Measurements from ENCODE around the gene PMFBP1.

The PMFBP1 gene, protein sequence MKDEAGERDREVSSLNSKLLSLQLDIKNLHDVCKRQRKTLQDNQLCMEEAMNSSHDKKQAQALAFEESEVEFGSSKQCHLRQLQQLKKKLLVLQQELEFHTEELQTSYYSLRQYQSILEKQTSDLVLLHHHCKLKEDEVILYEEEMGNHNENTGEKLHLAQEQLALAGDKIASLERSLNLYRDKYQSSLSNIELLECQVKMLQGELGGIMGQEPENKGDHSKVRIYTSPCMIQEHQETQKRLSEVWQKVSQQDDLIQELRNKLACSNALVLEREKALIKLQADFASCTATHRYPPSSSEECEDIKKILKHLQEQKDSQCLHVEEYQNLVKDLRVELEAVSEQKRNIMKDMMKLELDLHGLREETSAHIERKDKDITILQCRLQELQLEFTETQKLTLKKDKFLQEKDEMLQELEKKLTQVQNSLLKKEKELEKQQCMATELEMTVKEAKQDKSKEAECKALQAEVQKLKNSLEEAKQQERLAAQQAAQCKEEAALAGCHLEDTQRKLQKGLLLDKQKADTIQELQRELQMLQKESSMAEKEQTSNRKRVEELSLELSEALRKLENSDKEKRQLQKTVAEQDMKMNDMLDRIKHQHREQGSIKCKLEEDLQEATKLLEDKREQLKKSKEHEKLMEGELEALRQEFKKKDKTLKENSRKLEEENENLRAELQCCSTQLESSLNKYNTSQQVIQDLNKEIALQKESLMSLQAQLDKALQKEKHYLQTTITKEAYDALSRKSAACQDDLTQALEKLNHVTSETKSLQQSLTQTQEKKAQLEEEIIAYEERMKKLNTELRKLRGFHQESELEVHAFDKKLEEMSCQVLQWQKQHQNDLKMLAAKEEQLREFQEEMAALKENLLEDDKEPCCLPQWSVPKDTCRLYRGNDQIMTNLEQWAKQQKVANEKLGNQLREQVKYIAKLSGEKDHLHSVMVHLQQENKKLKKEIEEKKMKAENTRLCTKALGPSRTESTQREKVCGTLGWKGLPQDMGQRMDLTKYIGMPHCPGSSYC

DNA sequence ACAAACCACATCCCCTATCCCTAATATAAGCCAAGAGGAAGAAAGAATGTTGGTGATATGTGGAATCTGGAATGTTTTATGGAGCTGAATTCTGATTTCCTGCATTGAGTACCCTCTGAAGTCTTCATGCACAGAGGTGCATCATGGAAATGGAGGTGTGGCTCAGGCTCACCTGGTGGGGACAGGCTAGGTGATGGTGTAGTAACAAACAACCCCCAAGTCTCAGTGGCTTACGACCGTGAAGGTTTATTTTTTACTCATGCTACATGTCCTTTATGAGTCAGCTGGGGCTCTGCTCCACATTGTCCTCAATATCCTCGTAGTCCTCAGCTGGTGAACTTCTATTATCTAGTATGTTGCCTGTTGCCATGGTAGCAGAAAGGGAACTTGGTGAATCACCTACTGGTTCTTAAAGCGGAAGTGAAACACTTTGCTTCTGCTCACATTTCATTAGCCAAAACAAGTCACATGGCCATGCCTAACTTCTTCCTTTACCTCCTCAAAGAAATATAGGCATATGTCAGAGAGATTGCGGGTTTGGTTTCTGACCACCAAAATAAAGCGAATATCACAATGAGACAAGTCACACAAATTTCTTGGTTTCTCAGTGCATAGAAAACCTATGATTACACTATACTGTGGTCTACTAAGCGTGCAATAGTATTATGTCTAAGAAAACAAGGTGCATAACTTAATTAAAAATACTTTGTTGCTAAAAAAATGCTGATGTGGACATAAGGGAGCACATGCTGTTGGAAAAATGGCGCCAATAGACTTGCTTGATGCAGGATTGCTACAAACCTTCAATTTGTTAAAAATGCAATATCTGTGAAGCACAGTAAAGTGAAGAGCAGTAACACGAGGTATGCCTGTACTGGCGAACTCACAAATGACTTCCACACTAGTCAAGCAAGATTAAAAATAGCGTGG is at the start of gene PMFBP1:
TSS of gene PMFBP1 (minus strand) at position 51 of the 930 bp plus-strand sequence. CDS start 947 bp downstream, outside the sequence.
- peak; percentile 95 for DNase-seq

DNA sequence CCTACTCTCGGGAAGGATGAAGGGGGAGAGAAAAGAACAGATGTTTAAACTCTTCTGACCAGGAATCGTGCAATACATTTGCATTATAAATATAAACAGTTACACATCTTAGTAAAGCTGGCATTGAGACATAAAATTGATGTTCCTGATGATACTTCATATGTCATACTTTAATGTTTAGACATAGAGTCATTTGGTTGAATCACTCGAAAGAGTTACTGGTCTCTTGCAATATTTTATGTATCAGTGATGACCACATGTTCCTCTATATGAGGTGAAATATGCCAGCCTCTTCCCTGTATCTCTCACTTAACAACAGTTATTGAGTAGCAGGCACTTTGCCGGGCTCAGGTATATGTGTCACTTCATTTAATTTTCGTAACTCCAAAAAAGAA is 49.7 kb upstream of the PMFBP1 start:
- DNase-seq: no peak

DNA sequence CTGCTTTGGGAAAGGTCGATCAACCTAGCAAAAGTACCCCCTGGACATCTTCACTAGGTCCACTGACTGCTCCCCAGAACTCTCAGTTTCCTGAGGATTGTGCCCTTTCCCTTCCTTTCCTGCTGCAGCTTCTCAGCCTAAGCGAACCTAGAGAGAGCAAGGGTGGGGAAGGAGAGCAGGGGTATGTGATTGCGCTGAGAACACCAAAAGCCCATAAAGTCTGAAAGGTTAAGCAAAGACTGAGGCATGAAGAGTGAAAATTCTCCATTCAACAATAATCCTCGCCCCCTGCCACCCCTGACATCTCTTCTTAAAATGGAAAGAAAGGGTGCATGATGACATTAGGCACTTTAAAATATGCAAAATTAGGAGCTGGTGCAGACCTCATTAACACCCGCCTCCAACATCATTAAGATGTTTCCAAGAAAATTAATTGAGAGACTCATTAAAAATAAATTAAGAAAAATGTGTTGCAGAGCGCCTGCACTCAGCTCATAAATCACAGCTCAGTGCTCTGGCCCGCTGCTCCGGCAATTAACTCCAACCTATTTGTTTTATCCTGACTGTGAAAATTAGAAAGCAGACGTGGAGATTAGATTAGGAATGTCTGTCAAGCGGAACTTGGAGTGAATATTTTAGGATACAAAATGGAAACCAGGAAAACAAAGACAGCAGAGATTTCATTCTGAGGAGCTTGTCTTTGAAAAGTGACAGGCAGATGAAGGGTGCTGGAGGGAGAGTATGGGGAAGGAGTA is 49.1 kb upstream of the PMFBP1 start:
- DNase-seq: no peak

DNA sequence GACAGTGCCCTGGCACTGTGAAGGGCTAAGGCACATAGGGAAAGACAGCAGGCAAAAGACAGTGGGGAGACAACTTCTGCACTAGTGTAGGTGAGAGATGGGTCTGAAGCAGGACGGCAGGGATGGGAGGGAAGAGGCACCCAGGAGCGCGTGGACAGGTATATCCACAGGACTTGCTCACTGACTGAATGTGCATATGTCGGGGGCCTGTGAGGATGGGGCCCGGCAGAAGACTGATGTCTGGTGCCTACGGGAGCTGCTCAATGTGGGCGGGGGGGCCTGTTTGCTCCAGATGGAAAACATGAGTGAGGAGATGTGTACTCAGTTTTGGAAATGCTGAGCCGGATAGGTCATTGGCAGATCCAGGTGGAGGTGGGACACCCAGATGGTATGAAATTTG is 47.3 kb upstream of the PMFBP1 start:
- DNase-seq: no peak

DNA sequence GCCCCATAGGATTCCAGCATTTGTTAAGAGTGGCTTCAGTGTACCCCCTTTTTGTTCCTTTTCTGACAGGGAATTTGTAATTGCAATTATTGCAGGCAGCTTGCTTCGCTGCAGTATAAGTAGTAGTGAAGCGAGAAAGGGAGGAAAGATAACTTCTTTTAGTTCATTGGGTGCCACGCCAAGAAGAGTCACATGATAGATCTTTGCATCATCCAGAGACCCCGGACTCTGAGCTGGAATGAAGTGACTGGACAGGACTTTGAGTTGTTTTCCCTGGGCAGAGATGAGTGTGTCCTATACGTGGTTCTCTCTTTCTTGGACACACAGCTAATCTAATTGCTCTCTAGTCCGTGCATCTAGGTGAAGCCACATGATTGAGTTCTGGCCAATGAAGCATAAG is 44.8 kb upstream of the PMFBP1 start:
- DNase-seq: no peak

DNA sequence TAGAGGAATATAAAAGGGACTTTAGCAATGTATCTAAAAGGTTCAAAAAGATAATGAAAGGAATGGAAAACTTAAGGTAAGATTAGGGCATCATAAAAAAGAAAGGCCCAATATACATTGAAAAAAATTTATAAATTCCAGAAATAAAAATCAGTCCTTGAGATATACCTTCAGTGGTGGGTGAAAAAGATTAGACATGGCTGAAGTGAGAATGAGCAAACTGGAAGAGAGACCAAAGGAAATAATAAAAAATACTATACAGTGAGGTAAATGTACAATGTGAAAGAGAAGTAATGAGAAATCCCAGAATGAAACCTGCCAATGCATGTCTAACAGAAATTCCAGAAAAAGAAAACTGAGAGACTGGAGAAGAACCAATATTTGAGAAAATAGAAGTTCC is 42.9 kb upstream of the PMFBP1 start:
- no peak for DNase-seq

DNA sequence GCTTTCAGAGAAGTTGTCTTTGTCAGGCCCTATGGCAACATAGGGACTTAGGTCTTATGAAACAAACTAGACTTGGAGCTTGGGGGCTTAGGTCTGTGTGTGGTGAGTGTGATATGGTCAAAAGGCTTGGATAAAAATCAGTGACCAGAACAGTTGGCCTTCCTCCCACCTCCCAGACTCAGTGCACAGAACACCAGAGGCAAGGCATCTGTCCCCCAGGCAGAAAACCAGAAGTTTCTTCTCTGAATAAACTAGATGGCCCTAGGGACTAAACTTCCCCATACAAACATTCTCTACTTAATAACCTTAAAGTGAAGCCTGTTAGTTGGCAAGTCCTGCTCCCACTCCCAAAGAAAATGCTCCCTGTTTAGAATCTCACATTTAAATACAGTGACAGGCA is 39.2 kb upstream of the PMFBP1 start:
- DNase-seq: no peak

DNA sequence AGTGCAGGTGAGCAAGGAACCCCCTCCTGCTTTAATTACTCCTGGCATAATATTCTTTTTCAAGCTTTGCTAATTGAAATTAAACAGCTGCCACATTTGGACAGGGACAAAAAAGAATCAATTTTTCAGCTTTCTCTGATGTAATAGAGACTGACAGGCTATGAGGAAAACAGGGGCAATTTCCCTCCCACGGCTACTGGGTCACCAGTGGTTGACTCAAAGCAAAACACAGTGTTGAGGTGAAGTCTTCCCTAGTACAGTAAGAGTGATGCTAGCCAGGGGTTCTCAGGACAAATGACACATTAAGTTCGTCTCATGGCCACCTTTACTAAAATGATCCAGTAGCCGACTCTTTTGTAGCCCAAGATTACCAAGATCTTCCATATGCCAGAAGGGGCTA is 38.6 kb upstream of the PMFBP1 start:
- no peak for DNase-seq

DNA sequence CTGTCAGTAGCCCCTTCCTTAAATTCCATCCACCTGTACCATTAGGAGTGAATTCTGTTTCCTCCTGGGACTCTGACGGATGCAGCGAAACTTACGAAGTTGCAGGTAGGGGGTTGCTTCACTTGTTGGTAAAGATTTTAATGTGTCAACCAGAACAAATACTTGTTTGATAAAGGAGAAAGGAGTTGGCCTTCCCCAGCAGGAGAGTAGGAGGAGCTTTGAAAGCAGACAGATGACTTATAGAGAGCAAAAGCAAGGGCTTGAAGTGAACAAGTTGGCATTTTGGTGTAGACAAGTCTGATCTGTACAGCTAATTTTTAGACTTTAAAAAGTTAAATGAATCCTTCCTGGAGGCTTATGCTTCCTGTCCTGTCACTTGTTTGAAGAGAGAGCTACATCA is 38.1 kb upstream of the PMFBP1 start:
- DNase-seq: no peak

DNA sequence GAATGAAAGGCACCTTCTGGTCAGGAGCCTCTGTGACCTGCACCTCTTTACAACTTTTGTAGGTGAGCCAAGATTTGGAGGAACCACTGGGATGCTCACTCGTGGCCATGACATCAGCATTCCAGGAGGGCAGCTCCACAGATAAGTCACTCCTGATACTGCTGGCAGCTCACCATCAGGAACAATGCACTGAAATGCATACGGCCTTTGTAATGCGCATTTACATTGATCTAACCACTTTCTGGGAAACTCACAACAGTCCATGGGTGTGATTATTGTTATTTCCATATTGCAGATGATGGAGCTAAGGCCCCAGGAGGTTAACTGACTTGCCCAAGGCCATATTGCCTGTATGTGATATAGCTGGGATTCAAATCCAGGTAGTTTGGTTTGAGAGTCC is 34.3 kb upstream of the PMFBP1 start:
- DNase-seq: no peak

DNA sequence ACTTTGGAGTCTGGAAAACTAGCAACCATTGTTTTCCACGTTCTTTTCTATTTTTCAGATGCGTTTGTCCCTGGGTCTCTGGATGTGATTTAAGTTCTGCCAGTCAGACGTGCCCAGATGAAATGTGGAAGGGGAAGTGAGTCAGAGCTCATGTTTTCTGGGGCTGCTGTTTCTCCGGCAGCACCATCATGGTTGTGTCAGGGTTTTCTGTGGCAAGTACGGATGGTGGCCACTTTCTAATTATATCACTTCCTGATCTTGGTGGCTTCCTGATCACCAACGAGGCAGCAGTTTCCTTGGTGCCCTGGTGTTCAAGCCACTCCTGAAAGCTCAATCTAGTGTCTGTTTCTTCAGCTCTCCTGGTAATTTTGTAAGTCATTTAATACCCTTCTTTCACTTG is 31.4 kb upstream of the PMFBP1 start:
- DNase-seq: peak; percentile 93 to 95

DNA sequence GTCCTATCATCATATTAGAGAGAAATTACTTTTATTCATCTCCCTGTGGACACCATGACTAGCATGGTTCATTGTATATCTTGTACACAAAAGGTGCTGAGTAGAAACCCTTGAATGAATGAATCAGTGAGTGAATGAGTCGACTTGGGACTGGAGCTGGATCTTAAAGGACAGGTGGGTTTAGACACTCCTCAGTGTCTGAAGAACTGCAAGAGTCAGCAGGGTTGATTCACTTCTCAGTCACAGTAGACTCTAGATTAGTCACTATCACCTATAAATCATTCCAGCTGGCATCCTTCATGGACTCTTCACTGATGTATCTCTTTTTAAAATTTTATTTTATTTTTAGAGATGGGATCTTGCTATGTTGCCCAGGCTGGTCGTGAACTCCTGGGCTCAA is 30.1 kb upstream of the PMFBP1 start:
- DNase-seq: no peak

DNA sequence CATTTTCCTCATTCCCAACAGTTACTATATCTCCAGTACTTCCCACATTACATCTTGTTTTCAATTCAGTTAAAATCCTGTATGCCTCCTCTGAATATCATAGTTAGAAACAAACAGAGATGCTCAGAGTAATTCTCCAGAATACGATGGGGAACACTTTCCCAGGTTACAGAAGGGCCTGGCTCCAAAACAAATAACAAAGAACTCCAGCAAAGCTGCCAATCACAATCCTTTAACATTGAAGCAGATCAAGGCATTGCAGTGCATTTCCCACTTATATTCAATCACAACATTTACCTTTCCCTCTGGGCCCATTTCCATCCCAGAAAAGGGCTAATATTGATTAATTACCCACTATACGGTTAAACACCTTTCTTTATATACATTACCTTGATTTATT is 29.4 kb upstream of the PMFBP1 start:
- DNase-seq: no peak

DNA sequence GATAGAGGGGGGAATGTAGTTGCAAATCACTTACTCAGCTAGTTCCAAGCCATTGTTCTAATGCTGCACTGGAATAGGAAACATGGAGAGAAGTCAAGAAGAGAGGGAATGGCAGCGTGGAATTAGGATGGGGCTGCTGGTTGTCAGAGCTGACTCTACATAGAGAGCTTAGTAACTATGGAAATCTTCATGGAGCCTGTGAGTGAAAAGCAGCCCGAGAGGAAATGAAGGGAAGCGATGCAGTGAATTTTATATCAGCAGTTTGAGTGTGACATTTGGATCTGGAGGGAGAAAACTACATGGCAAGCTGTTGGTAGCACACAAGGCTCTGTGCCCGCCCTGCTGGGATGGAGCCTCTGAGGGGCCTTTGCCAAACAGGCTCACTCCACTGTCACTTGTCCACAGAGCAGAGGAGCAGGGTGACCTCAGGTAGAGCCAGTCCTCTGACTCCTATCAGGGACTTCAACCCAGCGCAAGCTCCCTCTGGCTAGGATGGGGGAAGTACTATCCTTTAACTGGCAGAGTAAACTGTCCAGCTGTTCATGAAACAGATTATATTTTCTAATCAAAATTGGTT is 27.9 kb upstream of the PMFBP1 start:
- no peak for DNase-seq

DNA sequence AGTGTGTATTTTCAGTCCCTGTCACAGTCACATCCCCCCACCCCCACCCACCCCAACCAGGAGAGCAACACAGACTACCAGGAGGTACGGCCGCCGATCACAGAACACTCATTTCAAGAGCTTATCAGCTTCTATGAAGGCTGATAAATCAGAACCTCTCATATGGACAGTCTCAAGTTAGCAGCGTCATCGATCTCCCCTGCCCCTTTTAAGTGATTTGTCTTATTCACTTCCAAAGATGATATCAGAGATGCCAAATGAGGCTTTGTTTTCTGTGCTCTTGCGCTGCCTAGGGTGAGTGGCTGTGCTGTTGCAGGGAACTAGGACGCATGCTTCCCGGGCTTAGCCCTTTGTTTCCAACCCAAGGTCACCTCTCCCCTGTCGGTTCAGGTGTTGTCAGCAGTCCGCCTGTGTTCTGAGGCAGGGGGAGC is 26.8 kb upstream of the PMFBP1 start:
- no peak for DNase-seq

DNA sequence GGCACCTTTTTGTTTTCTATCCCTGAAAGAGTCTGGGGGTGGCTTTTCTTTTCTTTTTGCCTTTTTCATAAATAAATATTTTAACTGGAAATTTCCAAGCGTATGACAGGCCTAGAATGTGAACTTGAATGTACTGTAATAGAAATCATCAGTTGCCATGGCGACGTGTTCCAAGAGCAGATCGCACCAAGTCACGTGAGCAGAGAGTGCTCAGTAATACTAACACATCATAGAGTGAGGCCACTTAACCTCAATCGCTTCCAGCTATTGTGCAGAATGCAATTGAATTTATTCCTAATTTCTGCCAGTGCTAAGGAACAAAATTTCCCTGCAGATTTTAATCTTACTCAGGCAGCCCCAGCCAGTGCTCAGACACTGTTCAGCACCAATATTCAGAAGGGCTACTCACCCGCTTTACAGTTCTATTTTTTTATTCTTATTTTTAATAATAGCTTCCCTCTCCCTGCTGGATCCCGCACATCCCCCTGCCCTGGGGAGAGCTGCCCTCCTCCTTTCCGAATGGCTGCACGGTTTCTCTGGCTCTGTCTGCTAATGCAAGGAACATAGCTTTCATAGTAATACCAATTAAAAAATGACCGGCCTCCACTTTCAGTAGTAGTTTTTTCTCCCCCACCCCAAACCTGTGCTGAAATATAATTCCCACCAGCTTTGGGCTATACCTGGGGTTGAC is 26.2 kb upstream of the PMFBP1 start:
- no peak for DNase-seq

DNA sequence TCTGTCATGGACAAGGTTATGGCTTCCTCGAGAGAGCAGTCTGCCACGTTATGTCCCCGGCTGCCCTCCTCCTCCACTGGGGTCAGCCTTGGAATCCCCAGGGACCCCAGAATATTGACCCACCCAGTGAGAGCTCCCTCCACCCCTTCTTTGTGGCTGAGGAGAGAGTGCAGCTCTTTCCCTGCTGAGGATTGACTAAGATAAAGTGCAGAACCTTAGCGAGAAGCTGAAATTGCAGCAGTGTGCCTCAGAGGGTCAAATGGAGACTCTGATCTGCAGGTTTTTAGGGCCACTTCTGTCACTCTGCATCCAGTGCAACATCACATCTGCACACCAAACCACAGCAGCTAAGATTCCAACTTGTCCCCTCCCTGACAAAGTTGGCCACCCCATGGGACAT is 25.6 kb upstream of the PMFBP1 start:
- DNase-seq: no peak

DNA sequence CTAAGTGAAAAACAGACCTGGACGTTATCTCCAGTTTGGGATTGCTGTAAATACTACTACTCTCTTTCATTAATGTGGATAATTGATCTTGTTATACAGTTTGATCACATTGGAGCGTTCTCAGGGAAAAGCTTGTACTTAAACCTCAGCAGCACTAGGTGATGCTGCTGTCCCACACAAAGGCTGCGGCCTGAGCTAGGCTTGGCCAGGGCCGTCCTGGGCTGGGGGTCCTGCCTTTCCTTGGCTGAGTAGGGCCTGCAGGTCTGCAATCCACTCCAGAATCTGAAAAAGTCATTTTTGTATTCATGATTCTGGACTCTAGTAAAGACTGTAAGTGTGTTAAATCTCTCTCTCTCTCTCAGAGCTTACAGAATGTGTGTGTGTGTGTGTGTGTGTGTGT is 23.7 kb upstream of the PMFBP1 start:
- DNase-seq: no peak

DNA sequence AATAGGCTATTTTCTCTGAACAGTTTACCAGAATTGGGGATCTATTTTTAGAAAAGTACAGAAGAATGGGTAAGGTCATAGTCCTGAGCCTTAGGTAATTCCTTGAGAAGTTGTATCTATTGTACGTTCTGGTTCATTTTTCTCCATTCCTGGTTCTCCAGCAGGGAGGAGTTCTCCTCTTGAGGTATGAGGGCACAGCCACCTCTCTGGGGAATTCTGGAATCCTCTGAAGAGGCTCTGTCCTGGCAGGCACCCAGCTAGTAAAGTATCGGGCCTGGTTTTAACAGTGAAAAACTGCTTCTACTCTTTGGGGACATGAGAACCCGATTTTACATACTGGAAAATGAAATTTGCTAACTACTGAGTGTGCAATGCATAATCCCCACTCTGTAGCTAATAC is 19.6 kb upstream of the PMFBP1 start:
- DNase-seq: no peak

DNA sequence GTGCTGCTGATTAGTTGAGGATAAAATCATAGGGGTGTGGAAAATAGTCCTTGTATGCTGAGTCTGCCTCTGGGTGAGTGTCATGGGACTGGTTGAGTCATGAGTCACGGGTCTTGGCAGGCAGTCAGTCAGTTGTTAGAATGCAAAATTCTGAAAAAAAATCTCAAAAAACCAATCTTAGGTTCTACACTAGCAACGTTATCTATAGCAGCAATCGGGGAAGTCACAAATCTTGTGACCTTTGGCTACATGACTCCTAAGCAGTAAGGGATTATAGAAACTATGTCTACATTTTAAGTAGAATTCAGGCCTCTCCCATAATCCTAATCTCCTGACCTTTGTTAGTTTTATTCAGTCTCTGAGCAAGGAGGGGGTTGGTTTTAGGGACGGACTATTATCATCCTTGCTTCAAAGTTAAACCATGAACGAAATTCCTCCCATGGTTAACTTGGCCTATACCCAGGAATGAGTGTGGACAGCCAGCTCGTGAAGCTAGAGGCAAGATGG is 18.0 kb upstream of the PMFBP1 start:
- no peak for DNase-seq

DNA sequence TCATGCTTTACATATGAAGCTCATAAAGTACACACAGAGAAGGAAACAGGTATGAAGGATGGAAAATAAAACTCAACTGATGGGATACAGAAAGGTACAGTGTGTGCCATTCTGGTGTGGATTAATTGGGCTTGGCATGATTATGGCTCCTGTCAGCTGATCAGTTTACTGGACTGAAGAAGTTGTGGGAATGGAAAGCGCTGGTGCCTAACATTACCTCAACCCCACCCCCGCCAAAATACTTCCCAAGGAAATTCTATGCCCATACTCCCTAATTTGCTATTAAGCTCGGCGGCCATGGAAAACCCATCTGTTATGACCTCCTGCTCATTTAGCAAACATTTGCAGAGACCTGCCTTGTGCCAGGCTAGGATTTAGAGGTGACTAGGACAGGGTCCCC is 16.6 kb upstream of the PMFBP1 start:
- DNase-seq: no peak

Data from AML-193 (cell line).